Measurements from ENCODE around the gene MADD.
A peak's percentile ranks its signal among the peaks of the same experiment; 100 is the strongest.

Gene MADD

DNA sequence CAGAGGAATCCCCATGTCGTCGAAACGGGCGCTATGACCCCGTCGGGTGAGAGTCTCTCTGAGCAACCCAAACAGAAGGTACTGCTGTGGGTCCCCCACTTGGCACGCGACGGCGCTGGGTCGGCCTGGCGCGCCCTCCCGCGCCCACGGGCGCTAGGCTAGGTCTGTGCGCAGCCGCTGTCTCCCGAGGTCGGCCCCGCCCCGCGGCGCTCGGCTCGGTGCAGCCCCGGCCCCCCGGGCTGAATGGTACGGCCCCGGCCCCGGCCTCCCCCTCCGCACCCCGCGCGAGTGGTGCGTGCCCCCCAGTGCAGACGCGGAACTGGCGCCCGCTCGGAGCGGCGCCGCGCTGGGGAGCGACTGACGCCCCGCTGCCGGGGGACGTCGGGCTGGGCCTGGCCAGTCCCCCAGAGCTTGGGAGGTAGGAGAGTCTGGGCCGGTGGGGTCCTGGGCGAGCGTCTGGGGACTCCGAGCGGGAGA is at the start of gene MADD:
MADD (plus strand) TSS at position 305 of the 477 bp plus-strand sequence.
- no peaks in the 10 kb centered on the region for H3K27me3 Mint-ChIP-seq
- no peaks in the 10 kb centered on the region for H3K9me3 Mint-ChIP-seq
- H3K27ac Mint-ChIP-seq, result peak within 1 kb of the TSS; percentile 98
- H3K36me3 Mint-ChIP-seq, result peaks cover 6% of the 10 kb centered on the region
- H3K4me1 Mint-ChIP-seq, result peaks cover 65% of the 10 kb centered on the region
- peak within 1 kb of the TSS; percentile 92 for H3K4me3 Mint-ChIP-seq

DNA sequence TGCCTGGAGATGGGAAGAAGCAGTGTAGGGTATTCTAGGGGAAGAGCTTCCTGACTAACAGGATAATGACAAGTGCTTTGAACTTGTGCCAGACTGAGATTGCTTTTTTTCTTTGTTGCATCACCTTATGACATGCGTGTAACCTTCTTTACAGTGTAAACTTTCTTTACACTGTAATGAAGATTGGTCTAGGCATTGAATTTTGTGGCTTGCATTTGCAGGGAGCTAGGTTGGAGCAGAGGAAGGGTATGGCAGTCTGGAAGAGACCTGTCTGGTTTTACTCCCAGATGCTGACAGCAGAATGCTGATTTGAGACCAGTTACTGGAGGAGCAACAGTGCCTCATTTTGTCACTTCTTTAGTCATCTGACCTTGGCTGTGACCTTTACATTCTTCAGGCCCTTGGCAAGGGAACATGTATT is 49.5 kb upstream of the MADD start:
- Mint-ChIP-seq H3K4me1 (peaks cover 50% of the 10 kb centered on the region), H3K27me3 (no peaks in the 10 kb centered on the region), H3K9me3 (no peaks in the 10 kb centered on the region), H3K4me3 (peak overlapping the region; percentile 0), H3K27ac (peak overlapping the region; percentile 37), H3K36me3 (peaks cover 19% of the 10 kb centered on the region)

DNA sequence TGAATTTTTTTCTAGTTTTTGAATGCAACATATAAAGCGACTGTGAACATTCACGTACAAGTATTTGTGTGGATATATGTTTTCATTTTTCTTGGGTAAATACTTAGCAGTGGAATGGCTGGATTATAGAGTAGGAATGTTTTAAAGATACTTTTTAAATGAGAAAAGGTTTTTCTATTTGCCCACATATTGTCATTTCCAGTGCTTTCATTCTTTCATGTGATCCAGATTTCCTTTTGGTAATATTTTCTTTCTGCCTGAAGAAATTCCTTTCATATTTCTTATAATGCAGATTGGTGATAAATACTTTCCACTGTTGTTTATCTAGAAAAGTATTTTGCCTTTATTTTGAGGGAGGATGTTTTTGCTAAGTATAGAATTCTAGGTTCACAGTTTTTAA is 47.2 kb upstream of the MADD start:
- no peaks in the 10 kb centered on the region for H3K27me3 Mint-ChIP-seq
- H3K36me3 Mint-ChIP-seq, result peaks cover 16% of the 10 kb centered on the region
- peaks cover 45% of the 10 kb centered on the region for H3K4me1 Mint-ChIP-seq
- no peaks in the 10 kb centered on the region for H3K9me3 Mint-ChIP-seq
- H3K4me3 Mint-ChIP-seq, result no peak overlapping the region
- peak overlapping the region; percentile 65 for H3K27ac Mint-ChIP-seq

DNA sequence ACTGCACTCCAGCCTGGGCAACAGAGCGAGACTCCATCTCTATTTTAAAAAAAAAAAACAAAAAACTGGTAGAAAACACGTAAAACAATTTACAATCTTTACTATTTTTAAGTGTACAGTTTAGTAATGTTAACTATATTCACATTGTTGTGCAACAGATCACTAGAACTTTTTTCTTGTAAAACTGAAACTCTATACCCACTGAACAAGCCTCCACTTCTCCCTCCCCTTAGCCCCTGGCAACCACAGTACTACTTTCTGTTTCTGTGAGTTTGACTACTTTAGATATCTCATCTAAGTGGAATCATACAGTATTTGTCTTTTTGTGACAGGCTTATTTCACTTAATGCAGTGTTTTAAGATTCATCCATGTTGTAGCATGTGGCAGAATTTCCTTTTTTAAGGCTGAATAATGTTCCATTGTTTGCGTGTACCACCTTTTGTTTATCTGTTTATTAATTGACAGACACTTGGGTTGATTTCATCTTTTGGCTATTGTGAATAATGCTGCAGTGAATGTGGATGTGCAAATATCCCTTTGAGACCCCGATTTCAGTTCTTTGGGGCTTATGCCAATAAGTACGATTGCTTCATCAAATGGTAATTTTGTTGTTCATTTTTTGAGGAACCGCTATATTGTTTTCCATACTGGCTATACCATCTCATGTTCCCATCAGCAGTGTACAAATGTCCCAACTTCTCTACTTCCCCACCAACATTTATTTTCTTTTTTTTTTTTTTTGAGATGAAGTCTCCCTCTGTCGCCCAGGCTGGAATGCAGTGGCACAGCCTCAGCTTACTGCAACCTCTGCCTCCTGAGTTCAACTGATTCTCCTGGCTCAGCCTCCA is 44.2 kb upstream of the MADD start:
- Mint-ChIP-seq H3K9me3 (no peaks in the 10 kb centered on the region), H3K36me3 (peaks cover 17% of the 10 kb centered on the region), H3K27me3 (no peaks in the 10 kb centered on the region), H3K4me1 (peaks cover 28% of the 10 kb centered on the region), H3K27ac (peak overlapping the region; percentile 47), H3K4me3 (no peak overlapping the region)

DNA sequence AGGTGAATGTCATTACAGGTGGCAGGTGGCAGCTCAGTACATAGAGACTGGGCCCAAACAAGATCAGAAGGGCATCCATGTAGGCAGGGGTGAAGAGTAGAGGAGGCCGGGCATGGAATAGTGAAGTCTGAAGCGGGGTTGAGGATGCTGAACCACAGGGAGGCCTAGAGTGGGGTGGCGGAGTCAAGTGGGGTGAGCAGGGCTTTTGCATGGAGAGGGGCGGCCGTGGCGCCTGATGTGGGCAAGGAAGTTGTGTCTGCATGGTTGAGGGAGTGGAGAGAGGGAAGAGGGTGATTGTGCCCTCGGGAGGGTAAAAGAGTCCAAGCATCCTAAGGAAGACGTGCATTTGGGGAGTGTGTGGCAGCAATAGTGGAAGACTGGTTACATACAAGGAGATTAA is 40.8 kb upstream of the MADD start:
- Mint-ChIP-seq H3K4me1 (peaks cover 24% of the 10 kb centered on the region), H3K9me3 (no peaks in the 10 kb centered on the region), H3K36me3 (peaks cover 16% of the 10 kb centered on the region), H3K27me3 (no peaks in the 10 kb centered on the region), H3K4me3 (no peak overlapping the region), H3K27ac (peak overlapping the region; percentile 47)

DNA sequence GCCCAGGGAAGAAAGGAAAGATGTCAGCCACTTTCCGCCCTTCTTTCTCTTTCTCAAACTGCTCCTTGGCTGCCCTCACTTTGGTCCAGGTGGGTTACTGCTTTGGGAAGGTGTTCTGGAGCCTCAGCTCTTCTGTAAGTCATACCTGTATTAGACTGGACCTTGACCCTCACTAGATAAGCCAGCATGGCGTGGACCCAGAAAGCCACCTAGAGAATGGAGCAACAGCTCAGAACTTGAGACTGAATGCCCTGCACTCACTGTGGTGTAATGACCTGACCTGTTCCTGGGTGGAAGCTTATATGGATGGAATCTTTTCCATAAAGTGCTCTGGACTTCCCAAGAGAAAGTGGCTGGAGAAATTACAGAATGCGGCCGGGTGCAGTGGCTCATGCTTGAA is 36.9 kb upstream of the MADD start:
- peaks cover 13% of the 10 kb centered on the region for H3K36me3 Mint-ChIP-seq
- H3K4me3 Mint-ChIP-seq, result no peak overlapping the region
- H3K27me3 Mint-ChIP-seq, result no peaks in the 10 kb centered on the region
- peaks cover 39% of the 10 kb centered on the region for H3K4me1 Mint-ChIP-seq
- H3K9me3 Mint-ChIP-seq, result no peaks in the 10 kb centered on the region
- H3K27ac Mint-ChIP-seq, result no peak overlapping the region

DNA sequence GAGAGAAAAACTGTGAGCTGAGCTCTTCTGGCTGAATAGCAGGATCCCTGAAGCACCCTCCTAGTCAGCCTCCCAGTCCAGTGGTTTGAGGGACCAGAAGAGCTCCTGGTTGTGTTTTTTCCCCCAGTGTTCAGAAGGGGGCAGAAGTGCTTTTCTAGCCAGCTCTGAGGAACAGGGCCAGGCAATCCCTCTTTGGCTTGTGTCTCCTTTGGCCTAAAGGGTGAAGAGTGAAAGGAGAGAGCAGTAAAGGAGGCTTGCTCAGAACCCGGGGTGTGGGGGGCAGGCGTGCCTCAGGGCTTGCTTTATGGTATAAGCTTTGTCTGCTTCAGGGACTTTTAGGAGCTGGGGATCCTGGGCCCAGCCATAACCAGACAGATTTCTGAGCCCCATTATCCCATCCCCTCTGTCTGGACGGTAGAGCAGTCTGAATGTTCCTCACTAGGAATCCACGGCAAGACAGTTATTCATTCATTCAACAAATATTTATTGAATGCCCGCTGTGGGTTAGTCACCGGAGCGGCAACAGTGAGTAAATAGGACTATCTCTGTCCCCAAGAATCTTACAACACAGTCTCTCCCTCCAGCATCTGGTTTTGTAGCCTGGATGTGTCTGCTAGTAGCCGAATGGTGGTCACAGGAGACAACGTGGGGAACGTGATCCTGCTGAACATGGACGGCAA is 35.8 kb upstream of the MADD start:
- H3K27ac Mint-ChIP-seq, result peak overlapping the region; percentile 73
- H3K4me3 Mint-ChIP-seq, result peak overlapping the region; percentile 51
- H3K36me3 Mint-ChIP-seq, result peaks cover 10% of the 10 kb centered on the region
- peaks cover 36% of the 10 kb centered on the region for H3K4me1 Mint-ChIP-seq
- H3K27me3 Mint-ChIP-seq, result no peaks in the 10 kb centered on the region
- H3K9me3 Mint-ChIP-seq, result no peaks in the 10 kb centered on the region

DNA sequence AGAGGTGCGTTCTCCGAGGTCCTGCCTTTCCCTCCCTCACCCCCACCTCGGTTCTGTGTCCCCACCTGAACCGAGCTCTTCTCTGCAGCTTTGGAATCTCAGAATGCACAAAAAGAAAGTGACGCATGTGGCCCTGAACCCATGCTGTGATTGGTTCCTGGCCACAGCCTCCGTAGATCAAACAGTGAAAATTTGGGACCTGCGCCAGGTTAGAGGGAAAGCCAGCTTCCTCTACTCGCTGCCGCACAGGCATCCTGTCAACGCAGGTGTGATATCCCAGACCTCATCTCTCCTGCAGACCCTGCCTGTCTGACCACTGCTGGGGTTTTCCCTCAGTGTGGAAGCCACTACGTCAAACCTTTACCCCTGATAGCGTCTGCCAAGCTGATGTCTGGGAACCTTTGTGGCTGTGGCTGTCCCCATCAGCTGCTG is 35.2 kb upstream of the MADD start:
- Mint-ChIP-seq H3K4me1 (peaks cover 33% of the 10 kb centered on the region), H3K27me3 (no peaks in the 10 kb centered on the region), H3K4me3 (peak overlapping the region; percentile 51), H3K9me3 (no peaks in the 10 kb centered on the region), H3K36me3 (peaks cover 7% of the 10 kb centered on the region), H3K27ac (peak overlapping the region; percentile 73)

DNA sequence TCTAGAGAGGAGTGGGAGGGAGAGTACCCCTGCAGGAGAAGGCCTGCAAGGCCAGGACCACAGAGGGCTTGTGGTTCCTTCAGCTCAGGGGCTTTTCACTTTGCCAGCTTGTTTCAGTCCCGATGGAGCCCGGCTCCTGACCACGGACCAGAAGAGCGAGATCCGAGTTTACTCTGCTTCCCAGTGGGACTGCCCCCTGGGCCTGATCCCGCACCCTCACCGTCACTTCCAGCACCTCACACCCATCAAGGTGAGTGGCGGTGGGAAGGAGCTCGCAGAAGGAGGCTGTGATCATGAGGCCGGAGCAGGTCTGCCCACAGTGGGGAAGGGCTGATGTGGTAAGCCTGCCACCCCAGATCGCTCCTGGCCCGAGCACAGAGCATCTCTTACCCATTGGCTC is 34.8 kb upstream of the MADD start:
- Mint-ChIP-seq H3K4me3 (peak overlapping the region; percentile 51), H3K27me3 (no peaks in the 10 kb centered on the region), H3K4me1 (peaks cover 33% of the 10 kb centered on the region), H3K9me3 (no peaks in the 10 kb centered on the region), H3K36me3 (peaks cover 7% of the 10 kb centered on the region), H3K27ac (no peak overlapping the region)

DNA sequence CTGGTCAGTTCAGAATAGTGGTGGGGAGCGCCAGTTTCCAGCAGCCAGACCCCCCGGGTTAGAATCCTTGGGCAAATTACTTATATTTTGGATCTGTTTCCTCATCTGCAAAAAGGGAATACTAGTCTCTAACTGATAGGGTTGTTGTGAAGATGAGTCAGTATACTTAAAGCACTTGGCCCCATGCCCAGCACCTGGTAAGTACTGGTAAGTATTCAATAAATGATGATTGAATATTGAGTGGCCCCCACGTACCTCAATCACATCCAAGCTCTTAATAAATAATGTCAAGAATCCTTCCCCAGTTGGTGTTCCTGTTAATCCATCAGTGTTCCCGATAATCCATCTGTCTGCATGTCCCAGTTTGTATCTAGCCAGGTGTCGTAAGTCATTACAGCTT is 33.5 kb upstream of the MADD start:
- Mint-ChIP-seq H3K4me1 (peaks cover 33% of the 10 kb centered on the region), H3K4me3 (no peak overlapping the region), H3K27me3 (no peaks in the 10 kb centered on the region), H3K9me3 (no peaks in the 10 kb centered on the region), H3K36me3 (peaks cover 9% of the 10 kb centered on the region), H3K27ac (peak overlapping the region; percentile 25)

DNA sequence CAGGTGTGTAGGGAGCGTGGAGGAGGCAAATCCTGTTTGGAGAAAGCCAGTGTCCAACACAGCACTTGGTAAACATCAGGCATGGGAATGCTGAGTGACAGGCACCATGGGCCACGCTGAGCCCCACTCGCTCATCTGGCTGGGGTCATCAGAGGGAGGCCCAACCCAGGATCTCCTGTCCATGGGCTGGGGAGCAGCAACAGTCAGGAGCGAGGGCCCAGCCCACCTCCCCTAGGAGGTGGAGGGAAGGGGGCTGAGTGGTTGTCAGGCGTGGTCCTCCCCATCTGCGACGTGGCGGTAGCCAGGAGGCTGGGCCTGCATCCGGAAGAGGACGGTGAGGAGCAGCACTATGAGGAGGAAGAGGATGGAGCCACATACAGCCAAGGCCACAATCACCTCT is 30.1 kb upstream of the MADD start:
- H3K27ac Mint-ChIP-seq, result peak overlapping the region; percentile 82
- no peaks in the 10 kb centered on the region for H3K27me3 Mint-ChIP-seq
- no peak overlapping the region for H3K4me3 Mint-ChIP-seq
- peaks cover 24% of the 10 kb centered on the region for H3K4me1 Mint-ChIP-seq
- H3K9me3 Mint-ChIP-seq, result no peaks in the 10 kb centered on the region
- peaks cover 17% of the 10 kb centered on the region for H3K36me3 Mint-ChIP-seq

DNA sequence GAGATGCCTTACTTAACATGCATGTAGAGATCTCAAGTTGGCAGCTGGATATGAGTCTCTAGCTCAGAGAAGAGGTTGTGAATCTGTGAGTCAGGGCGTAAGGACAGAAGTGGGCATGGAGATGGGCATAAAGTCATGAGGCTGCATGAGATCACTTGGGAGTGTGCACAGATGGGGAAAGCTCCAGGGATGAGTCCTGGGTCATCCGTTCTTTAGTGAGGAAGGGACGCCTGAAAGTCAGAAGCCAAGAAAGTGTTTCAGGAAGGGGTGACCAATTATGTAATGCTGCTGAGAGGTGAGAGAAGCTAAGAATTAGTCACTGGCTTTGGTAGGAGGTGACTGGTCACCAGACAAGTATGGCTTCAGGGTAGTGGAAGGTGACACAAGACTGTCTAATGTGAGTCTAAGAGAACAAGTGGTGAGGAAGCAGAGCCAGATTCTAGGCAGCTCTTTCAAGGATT is 28.1 kb upstream of the MADD start:
- Mint-ChIP-seq H3K4me1 (peaks cover 11% of the 10 kb centered on the region), H3K27me3 (no peaks in the 10 kb centered on the region), H3K36me3 (peaks cover 15% of the 10 kb centered on the region), H3K4me3 (no peak overlapping the region), H3K27ac (peak overlapping the region; percentile 72), H3K9me3 (no peaks in the 10 kb centered on the region)

DNA sequence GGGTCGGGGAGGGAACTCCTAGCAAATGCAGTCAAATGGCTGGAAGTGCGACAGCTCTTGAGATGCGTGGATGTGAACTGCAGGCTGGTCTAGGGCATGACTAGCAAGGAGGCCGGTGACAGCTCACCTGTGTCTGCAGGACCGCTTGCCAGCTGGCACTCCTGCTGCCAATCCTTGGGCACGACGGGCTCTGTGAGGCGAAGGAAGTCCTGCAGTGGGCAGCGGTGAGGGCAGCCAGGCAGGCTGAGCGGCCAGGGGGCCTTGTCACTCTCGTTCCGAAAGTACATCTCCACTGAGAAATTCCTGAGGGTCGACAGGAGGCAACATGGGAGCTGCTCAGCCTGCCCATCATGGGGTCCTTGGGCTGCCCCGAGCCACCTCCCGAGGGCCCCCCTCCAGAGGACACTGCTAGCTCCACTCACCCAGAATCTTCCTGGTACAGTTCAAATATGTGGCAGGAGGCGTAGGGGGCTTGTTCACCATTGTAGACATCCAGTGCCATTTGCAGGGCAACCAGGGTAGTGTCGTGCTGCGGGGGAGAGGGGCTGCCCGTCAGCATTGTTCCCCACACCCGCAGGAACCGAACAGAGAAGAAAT is 27.2 kb upstream of the MADD start:
- Mint-ChIP-seq H3K4me1 (peaks cover 16% of the 10 kb centered on the region), H3K9me3 (no peaks in the 10 kb centered on the region), H3K27me3 (no peaks in the 10 kb centered on the region), H3K4me3 (no peak overlapping the region), H3K27ac (no peak overlapping the region), H3K36me3 (peaks cover 15% of the 10 kb centered on the region)

DNA sequence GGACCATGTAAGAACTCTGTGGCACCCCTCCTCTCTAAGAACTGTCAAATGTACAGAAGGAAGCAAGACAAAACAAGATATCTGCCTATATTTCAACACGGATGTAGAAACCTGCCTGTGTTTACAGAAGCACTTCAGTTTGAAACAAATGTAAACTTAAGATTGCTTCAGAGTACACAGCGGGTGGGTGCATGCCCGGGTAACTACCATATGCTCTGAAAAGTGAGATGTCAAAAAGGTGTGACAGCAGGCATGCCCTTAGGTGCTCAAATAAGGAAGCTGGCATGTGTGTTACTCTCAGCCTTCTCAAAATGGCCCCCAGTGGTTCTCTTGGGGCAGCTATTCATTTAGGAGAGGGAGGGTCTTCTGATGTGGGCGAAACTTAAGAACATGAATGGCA is 26.5 kb upstream of the MADD start:
- H3K9me3 Mint-ChIP-seq, result no peaks in the 10 kb centered on the region
- H3K36me3 Mint-ChIP-seq, result peaks cover 15% of the 10 kb centered on the region
- H3K27me3 Mint-ChIP-seq, result no peaks in the 10 kb centered on the region
- H3K27ac Mint-ChIP-seq, result no peak overlapping the region
- peaks cover 21% of the 10 kb centered on the region for H3K4me1 Mint-ChIP-seq
- H3K4me3 Mint-ChIP-seq, result no peak overlapping the region

DNA sequence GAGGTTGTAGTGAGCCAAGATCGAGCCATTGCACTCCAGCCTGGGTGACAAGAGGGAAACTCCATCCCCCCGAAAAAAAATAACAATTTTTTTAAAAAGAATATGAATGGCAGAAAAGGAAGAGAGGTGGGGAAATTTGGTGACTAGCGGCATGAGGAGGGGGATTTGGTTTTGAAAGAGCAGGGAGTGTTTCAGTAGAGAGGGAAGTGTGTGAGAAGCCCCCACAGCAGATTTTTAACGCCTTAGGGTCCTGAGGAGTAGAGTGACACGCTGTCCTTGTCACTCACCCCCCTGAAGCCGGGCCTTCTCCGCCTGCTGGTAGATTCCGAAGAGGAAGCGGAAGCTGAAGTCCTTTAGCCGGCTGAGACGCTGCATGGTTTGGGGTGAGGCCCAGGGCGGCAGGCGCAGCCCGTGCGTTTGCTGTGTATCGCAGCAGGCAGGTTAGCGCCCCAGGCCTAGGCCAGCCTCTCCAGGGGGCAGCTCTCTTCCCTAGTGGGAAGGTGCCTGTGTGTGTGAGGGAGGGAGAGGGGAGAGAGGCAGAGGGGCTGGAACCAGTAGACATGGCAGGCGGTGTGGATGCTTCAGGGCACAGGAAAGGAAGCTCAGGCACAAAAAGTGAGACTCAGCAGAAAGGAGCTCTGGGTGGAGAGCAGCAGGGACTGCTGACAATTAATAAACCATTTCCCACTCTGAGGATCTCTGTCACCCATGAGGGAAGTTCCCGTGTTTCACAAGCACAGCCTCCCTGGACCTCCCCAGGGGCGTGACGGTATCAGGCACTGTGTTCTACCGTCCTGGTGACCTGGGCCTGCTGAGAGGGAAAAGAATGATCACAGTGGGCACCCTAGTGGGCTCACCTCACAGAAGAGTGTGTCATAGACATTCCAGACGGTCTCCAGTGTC is 25.2 kb upstream of the MADD start:
- peaks cover 21% of the 10 kb centered on the region for H3K4me1 Mint-ChIP-seq
- H3K9me3 Mint-ChIP-seq, result no peaks in the 10 kb centered on the region
- H3K36me3 Mint-ChIP-seq, result peaks cover 15% of the 10 kb centered on the region
- no peak overlapping the region for H3K27ac Mint-ChIP-seq
- no peak overlapping the region for H3K4me3 Mint-ChIP-seq
- H3K27me3 Mint-ChIP-seq, result no peaks in the 10 kb centered on the region
